Upper lobe of left lung (tissue), 4 donors: ENCODE measurements around the gene OR5C1.

Experiments
- CTCF ChIP-seq, 6 experiments: fragments of 450-650 bp in 4 of 6; fragments of 200-600 bp in 2 of 6; sonication (generic) in 2 of 6; IDR thresholded peaks; one replicate each; pipeline ENCODE4 v1.5.1; 2016 to 2019; ENCODE audit warnings: antibody characterized with exemption in 6 of 6
- EP300 ChIP-seq, 4 donors: sonication (generic); formaldehyde crosslinking; IDR thresholded peaks; one replicate each; pipeline ENCODE4 v1.5.1; 2017; ENCODE audit warnings: antibody characterized with exemption in 4 of 4, control low read depth in 2 of 4
- POLR2A ChIP-seq, 4 donors: fragments of 450-650 bp; IDR thresholded peaks; one replicate each; pipeline ENCODE4 v1.5.1; 2016 to 2017; ENCODE audit warnings: antibody characterized with exemption in 4 of 4, mild to moderate bottlenecking in 2 of 4
- POLR2AphosphoS5 ChIP-seq, 2 donors: sonication (generic); formaldehyde crosslinking; IDR thresholded peaks; one replicate each; pipeline ENCODE4 v1.5.1; 2017; ENCODE audit warnings: antibody characterized with exemption in 2 of 2

- TF ChIP-seq POLR2A (IDR thresholded peaks at IDR 0.05) = no peak
- no peak for TF ChIP-seq CTCF (IDR thresholded peaks at IDR 0.05)
- no peak for TF ChIP-seq POLR2AphosphoS5 (IDR thresholded peaks at IDR 0.05)
- TF ChIP-seq EP300 (IDR thresholded peaks at IDR 0.05) = no peak
These were observed 25.8 kb downstream of the OR5C1 start for GRCh38 chr9:122814545-122814944.
